CD4-positive, alpha-beta T cell (primary cell): ENCODE measurements around the gene ADAT2. TPM values are rescaled to one million over a fixed set of nuclear protein-coding genes. Genes with fewer than 3 reads are reported as not detected.
A peak's percentile ranks its signal among the peaks of the same experiment; 100 is the strongest.

Source experiments
- ATAC-seq: fragments of 200-7000 bp; cut with Tn5 transposase; one replicate; pipeline ENCODE4 v1.10.0; 2022; ENCODE audit warnings: mild to moderate bottlenecking; ENCODE audit not compliant: poor library complexity
- CTCF ChIA-PET: fragments of 350-600 bp; sonication (Branson Sonifier 250); formaldehyde crosslinking; loops from one replicate; lab custom pipeline; 2021; ENCODE audit warnings: antibody characterized with exemption, inconsistent platforms; lab: Charles Lee
- POLR2A ChIA-PET: fragments of 350-600 bp; sonication (Branson Sonifier 250); formaldehyde crosslinking; loops from one replicate; lab custom pipeline; 2021; ENCODE audit warnings: antibody characterized with exemption, inconsistent platforms; lab: Charles Lee
- DNase-seq, 14 experiments: peaks; one replicate each; pipeline ENCODE4 v3.0.0-alpha.2; 2013 to 2020; ENCODE audit warnings: mixed read lengths in 2 of 14
- H3K27ac ChIP-seq, 2 donors: one replicate each; pipeline versions ENCODE4 v1.5.1 to v1.7.0; 2013; ENCODE audit warnings: low read length in 2 of 2, low read depth in 1 of 2, mild to moderate bottlenecking in 1 of 2
- H3K27me3 ChIP-seq, 2 experiments: 1 replicate in 1 of 2; 2 replicates in 1 of 2; pipeline versions ENCODE4 v1.6.1 to v1.7.0; 2013; ENCODE audit warnings: low read length in 2 of 2, control low read depth in 1 of 2, mild to moderate bottlenecking in 1 of 2, moderate library complexity in 1 of 2; ENCODE audit not compliant: insufficient read depth in 2 of 2, control insufficient read depth in 1 of 2
- H3K36me3 ChIP-seq: one replicate; pipeline ENCODE4 v1.6.1; 2013; ENCODE audit warnings: low read length, control low read depth; ENCODE audit not compliant: insufficient read depth
- H3K4me1 ChIP-seq: one replicate; pipeline ENCODE4 v1.6.1; 2013; ENCODE audit warnings: low read length, control low read depth; ENCODE audit not compliant: insufficient read depth
- H3K4me3 ChIP-seq: one replicate; pipeline ENCODE4 v1.5.1; 2013; ENCODE audit warnings: mild to moderate bottlenecking, low read length, moderate library complexity
- H3K9me3 ChIP-seq, 2 experiments: 1 replicate in 1 of 2; 2 replicates in 1 of 2; pipeline versions ENCODE4 v1.6.1 to v1.7.0; 2013; ENCODE audit warnings: low read length in 2 of 2, mild to moderate bottlenecking in 2 of 2, control low read depth in 1 of 2, moderate library complexity in 1 of 2; ENCODE audit not compliant: control insufficient read depth in 1 of 2, insufficient read depth in 1 of 2
- H3K27ac Mint-ChIP-seq: one replicate; pipeline ENCODE4 v1.8.0; 2020; ENCODE audit warnings: mixed read lengths
- H3K27me3 Mint-ChIP-seq: one replicate; pipeline ENCODE4 v1.8.0; 2021; ENCODE audit warnings: mixed read lengths
- H3K36me3 Mint-ChIP-seq: one replicate; pipeline ENCODE4 v1.8.0; 2021; ENCODE audit warnings: low read depth, mixed read lengths
- H3K4me1 Mint-ChIP-seq: one replicate; pipeline ENCODE4 v1.8.0; 2021; ENCODE audit warnings: low read depth, mixed read lengths
- H3K4me3 Mint-ChIP-seq: one replicate; pipeline ENCODE4 v1.8.0; 2020; ENCODE audit warnings: mild to moderate bottlenecking, mixed read lengths
- H3K9me3 Mint-ChIP-seq: one replicate; pipeline ENCODE4 v1.8.0; 2020; ENCODE audit warnings: mixed read lengths
- CTCF ChIP-seq: fragments of 200-600 bp; IDR thresholded peaks from one replicate; pipeline ENCODE4 v1.8.0; 2022; ENCODE audit warnings: antibody characterized with exemption, mild to moderate bottlenecking
- intact Hi-C, 2 experiments: fragments of 100-400 bp; cut with DNase I in 1 of 2; cut with micrococcal nuclease in 1 of 2; formaldehyde crosslinking; loops; one replicate each; pipeline versions ENCODE4 v1.15.1 to v1.9.0; 2023 to 2025; cut with DNase I, micrococcal nuclease
- polyA plus RNA-seq, 2 donors: library from polyadenylated mRNA; unstranded; fragments of 120-200 nt; gene quantifications; one replicate each; pipeline ENCODE4 v1.2.1, GENCODE V29; 2013
- total RNA-seq, 174 experiments: library from RNA in 2 of 174; stranded (reverse) in 2 of 174; gene quantifications; one replicate each; pipeline ENCODE4 v1.2.3 and lab custom pipeline; 2021 to 2026

The ADAT2 gene
- total RNA-seq (10 to 100 TPM; 14.6 to 17.4 TPM), total RNA-seq (lab: John Stamatoyannopoulos, UW) (13.5 to 58.7 (median 31.3) reads per million in 172 experiments)
- 17.6 TPM for polyA plus RNA-seq (2013, experiment 1 of 2)
- 19.4 TPM for polyA plus RNA-seq (2013, experiment 2 of 2)

DNA sequence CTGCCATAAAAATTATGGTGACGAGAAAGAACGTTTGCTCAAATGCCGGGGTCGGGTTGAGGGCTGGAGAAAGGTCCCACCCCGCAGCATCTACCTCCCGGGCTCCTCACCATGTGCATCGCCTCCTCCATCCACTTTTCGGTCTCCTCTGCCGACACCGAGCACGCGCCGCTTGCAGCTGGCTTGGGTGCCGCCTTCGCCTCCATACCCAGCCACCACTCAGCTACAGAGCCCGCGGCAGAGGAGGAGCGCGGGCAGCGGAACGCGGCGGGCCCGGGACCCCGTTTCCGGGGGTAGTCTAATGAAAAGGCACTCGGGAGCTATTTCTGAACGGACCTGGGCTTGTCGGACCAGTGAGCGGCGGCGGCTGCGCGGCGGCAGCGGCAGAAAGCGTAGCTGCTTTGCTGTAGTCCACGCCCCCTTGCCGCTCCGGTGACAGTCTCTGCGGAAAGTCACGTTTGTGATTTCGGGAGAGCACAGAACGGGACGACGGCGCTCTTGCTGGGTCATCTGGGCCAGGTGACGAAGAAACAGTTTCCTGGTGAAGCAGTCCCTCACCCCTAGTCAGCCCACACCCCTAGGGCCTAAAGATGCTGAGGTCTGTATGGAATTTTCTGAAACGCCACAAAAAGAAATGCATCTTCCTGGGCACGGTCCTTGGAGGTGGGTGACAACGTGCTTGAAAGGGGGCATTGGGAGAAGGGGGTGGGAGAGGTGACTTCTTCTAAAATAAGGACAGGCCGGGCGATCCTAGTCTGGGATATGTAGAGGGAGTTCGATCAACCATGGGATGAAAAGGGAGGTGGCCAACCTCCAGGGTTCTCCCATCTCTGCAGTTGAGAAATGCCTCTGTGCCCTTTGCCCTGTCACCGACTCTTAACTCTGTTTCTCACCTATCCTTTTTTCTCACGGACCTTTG lies at the start of gene ADAT2, which contains the start of gene PEX3:
ADAT2 (minus strand) TSS at position 243 of the 919 bp plus-strand sequence; CDS start at position 206, 37 bp downstream.
PEX3 (plus strand) TSS at position 353 of the 919 bp plus-strand sequence; CDS start at position 591, 238 bp downstream.
- no peaks in the 10 kb centered on the region for H3K27me3 Mint-ChIP-seq
- CTCF ChIA-PET: interaction anchor here (0.7 to 1.5 kb wide), 3 partner anchors 24 to 1304 kb away, joined by 4 read pairs; partner anchors contain the start of genes LTV1, NMBR and VTA1
- Histone ChIP-seq H3K4me1 (peaks cover 15% of the 10 kb centered on the region), H3K27me3 (no peaks in the 10 kb centered on the region), H3K9me3 (no peaks in the 10 kb centered on the region), H3K27ac (peak within 1 kb of the TSS; percentile 72 to 78), H3K36me3 (no peaks in the 10 kb centered on the region), H3K4me3 (peak within 1 kb of the TSS; percentile 72)
- H3K4me1 Mint-ChIP-seq: peaks cover 60% of the 10 kb centered on the region
- H3K27ac Mint-ChIP-seq: peak within 1 kb of the TSS; percentile 94
- POLR2A ChIA-PET: interaction anchor here (0.6 to 2.4 kb wide), 21 partner anchors 9 to 1303 kb away, joined by 3 to 18 read pairs (median 4); partner anchors contain the start of genes FUCA2, LTV1, NMBR and SF3B5
- H3K4me3 Mint-ChIP-seq: peak within 1 kb of the TSS; percentile 99
- no peaks in the 10 kb centered on the region for H3K9me3 Mint-ChIP-seq
- H3K36me3 Mint-ChIP-seq: peaks cover 32% of the 10 kb centered on the region
- intact Hi-C loops: loop anchor here (1.0 to 10.0 kb wide), 5 partner anchors 87 to 1304 kb away; partner anchors contain the start of genes LTV1 (in 2 of the 2), NMBR (in 2 of the 2) and VTA1 (in 2 of the 2)
- peak; percentile 85 to 97 (median 90) for DNase-seq
- no peak for TF ChIP-seq CTCF
- peak; percentile 90 for ATAC-seq

DNA sequence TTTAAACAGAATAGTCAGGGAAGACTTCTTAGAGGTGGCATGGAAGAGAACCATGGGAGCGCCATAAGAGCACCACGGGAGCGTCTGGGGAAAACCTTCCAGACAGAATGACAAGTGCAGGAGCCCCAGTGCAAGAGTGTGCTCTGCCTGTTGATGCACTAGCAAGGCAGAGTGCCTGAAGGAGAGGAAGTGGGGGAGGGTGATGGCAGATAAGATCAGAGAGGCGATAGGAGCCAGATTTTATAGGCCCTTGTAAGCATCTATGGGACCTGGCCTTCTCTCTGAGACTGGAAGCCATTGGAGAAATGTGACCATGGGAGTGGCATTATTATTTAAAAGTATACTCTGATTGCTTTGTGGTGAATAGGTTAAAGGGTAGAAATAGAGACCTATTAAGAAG lies 47.9 kb upstream of the ADAT2 start:
- ChIA-PET POLR2A (no interaction called here), CTCF (no interaction called here)
- no peaks in the 10 kb centered on the region for H3K27me3 ChIP-seq
- Mint-ChIP-seq H3K27ac (no peak overlapping the region), H3K27me3 (no peaks in the 10 kb centered on the region), H3K4me1 (peaks cover 16% of the 10 kb centered on the region), H3K36me3 (no peaks in the 10 kb centered on the region), H3K4me3 (no peak overlapping the region), H3K9me3 (no peaks in the 10 kb centered on the region)
- no peaks in the 10 kb centered on the region for H3K9me3 ChIP-seq
- no peak overlapping the region for H3K27ac ChIP-seq
- no peak for TF ChIP-seq CTCF
- intact Hi-C loops: no loop called here
- H3K4me1 ChIP-seq: peaks cover 7% of the 10 kb centered on the region
- ATAC-seq (peak; percentile 81), DNase-seq (peak in 8 of 14 experiments; percentile 5 to 47 (median 25))
- peaks cover 3% of the 10 kb centered on the region for H3K36me3 ChIP-seq
- H3K4me3 ChIP-seq: no peak overlapping the region

DNA sequence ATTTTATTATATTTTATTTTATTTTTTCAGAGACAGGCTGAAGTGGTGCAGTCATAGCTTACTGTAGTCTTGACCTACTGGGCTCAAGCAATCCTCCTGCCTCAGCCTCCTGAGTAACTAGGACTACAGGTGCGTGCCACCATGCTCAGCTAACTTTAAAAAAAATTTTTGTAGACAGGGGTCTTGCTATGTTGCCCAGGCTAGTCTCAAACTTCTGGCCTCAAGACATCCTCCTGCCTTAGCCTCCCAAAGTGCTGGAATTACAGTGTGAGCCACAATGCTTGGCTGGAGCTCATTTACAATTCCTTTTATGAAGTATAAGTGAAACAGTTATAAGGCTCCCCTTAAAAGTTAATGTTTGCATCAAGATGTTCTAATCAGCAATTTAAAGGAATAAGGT lies 46.5 kb upstream of the ADAT2 start:
- Histone ChIP-seq H3K36me3 (peaks cover 3% of the 10 kb centered on the region), H3K4me3 (no peak overlapping the region), H3K27ac (no peak overlapping the region), H3K9me3 (no peaks in the 10 kb centered on the region), H3K27me3 (no peaks in the 10 kb centered on the region), H3K4me1 (peaks cover 7% of the 10 kb centered on the region)
- TF ChIP-seq CTCF: no peak
- intact Hi-C loops: no loop called here
- ATAC-seq (no peak), DNase-seq (no peak)
- Mint-ChIP-seq H3K4me3 (no peak overlapping the region), H3K36me3 (no peaks in the 10 kb centered on the region), H3K27ac (no peak overlapping the region), H3K9me3 (no peaks in the 10 kb centered on the region), H3K27me3 (no peaks in the 10 kb centered on the region), H3K4me1 (peaks cover 16% of the 10 kb centered on the region)
- ChIA-PET POLR2A (interaction anchor here (1.1 kb wide), 1 partner anchor 15 kb away, joined by 3 read pairs; the partner anchor contains the start of gene FUCA2), CTCF (interaction anchor here (1.2 to 1.8 kb wide), 3 partner anchors 14 to 78 kb away, joined by 3 to 4 read pairs (median 3); partner anchors contain the start of gene FUCA2)
